Common myeloid progenitor, CD34-positive (primary cell): ENCODE data around the gene MRPS9.

Source experiments
- CTCF ChIA-PET: fragments of 350-600 bp; sonication (Branson Sonifier 250); formaldehyde crosslinking; loops from one replicate; lab custom pipeline; 2021; ENCODE audit warnings: antibody characterized with exemption; lab: Charles Lee
- POLR2A ChIA-PET: fragments of 350-600 bp; sonication (Branson Sonifier 250); formaldehyde crosslinking; loops from one replicate; lab custom pipeline; 2021; ENCODE audit warnings: antibody characterized with exemption; lab: Charles Lee
- DNase-seq, 3 donors: peaks; one replicate each; pipeline versions ENCODE4 v3.0.0 to v3.0.0-alpha.2; 2013
- H3K27ac ChIP-seq, 2 experiments: 1 replicate in 1 of 2; 2 replicates in 1 of 2; pipeline ENCODE4 v1.7.0; 2013; ENCODE audit warnings: inconsistent platforms in 2 of 2, low read length in 2 of 2, mild to moderate bottlenecking in 2 of 2, low read depth in 1 of 2, moderate library complexity in 1 of 2; ENCODE audit not compliant: severe bottlenecking in 2 of 2, insufficient read depth in 1 of 2, poor library complexity in 1 of 2
- H3K27me3 ChIP-seq, 5 experiments: replicated peaks in 2 of 5; 1 replicate in 3 of 5; 2 replicates in 2 of 5; pipeline versions ENCODE4 v1.6.1 to v1.7.0; 2013; ENCODE audit warnings: low read length in 4 of 5, mild to moderate bottlenecking in 2 of 5, moderate library complexity in 2 of 5, inconsistent platforms in 1 of 5; ENCODE audit not compliant: insufficient read depth in 5 of 5, control insufficient read depth in 4 of 5
- H3K36me3 ChIP-seq, 4 experiments: 1 replicate in 2 of 4; 2 replicates in 2 of 4; pipeline versions ENCODE4 v1.6.1 to v1.7.0; 2013; ENCODE audit warnings: low read length in 3 of 4, control low read depth in 1 of 4, mild to moderate bottlenecking in 1 of 4; ENCODE audit not compliant: control insufficient read depth in 4 of 4, insufficient read depth in 4 of 4
- H3K4me1 ChIP-seq, 4 experiments: 1 replicate in 3 of 4; 2 replicates in 1 of 4; pipeline versions ENCODE4 v1.6.1 to v1.7.1; 2013; ENCODE audit warnings: low read length in 3 of 4, mild to moderate bottlenecking in 3 of 4, control low read depth in 1 of 4, inconsistent platforms in 1 of 4, moderate library complexity in 1 of 4; ENCODE audit not compliant: control insufficient read depth in 4 of 4, insufficient read depth in 4 of 4; ENCODE audit errors: control extremely low read depth in 1 of 4
- H3K4me3 ChIP-seq, 7 experiments: 1 replicate in 4 of 7; 2 replicates in 3 of 7; pipeline versions ENCODE4 v1.5.1 to v1.7.0; 2013; ENCODE audit warnings: mild to moderate bottlenecking in 7 of 7, low read length in 6 of 7, moderate library complexity in 6 of 7, inconsistent platforms in 2 of 7, low read depth in 2 of 7, control low read depth in 1 of 7; ENCODE audit not compliant: insufficient read depth in 4 of 7, control insufficient read depth in 1 of 7; ENCODE audit errors: extremely low read depth in 1 of 7
- H3K9me3 ChIP-seq, 5 experiments: 1 replicate in 4 of 5; 2 replicates in 1 of 5; pipeline versions ENCODE4 v1.6.1 to v1.7.1; 2013; ENCODE audit warnings: low read length in 4 of 5, mild to moderate bottlenecking in 2 of 5, inconsistent platforms in 1 of 5, low read depth in 1 of 5, moderate library complexity in 1 of 5; ENCODE audit not compliant: control insufficient read depth in 4 of 5, insufficient read depth in 2 of 5; ENCODE audit errors: control extremely low read depth in 1 of 5
- WGBS: methylation state at CpG from one replicate; pipeline ENCODE4 v1.1.5; 2013; ENCODE audit not compliant: insufficient coverage; 5-methylcytosine and 5-hydroxymethylcytosine counted together

Gene MRPS9

DNA sequence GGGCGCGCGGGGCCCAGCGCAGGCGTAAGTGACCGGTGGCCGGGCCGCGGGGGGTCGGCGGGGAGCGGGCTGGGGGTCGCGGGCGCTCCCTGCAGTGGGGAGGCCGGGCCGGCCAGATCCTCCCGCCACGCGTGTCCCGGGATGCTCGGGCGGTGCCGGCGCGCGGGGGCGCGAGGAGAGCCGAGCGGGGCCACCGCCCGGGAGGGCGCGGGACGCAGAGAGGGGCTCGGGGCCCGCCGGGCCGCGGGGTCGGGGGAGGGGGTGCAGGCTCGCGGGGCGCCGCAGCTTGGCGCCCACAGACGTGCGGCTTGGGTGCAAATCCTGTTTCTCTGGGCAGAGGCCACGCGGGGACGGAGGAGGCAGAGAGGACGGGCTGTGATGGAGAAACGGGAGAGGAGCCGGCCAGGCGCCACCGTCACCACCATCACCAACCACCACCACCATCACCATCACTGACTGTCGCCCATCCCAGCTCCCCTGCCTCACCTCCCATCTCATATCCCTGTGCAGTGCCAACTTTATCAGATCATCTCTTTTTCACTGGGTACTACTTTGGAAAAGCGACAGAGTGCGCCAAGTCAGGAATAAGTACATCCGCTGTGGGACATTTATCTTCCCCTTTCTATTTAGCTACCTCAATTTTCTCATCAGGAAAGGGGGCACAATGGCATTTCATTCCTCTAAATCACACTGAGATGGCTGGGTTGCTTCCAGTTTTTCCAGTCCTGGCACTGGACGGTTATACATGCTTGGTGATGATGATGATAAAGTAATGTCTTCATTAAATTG is 106.5 kb downstream of the MRPS9 start:
- Histone ChIP-seq H3K27me3 (peaks cover 5 to 32% (median 20%) of the 10 kb centered on the region in 5 experiments), H3K4me3 (peak overlapping the region; percentile 2 to 72 (median 51)), H3K27ac (no peak overlapping the region), H3K36me3 (no peaks in the 10 kb centered on the region), H3K9me3 (no peaks in the 10 kb centered on the region), H3K4me1 (peaks cover 0 to 12% (median 5%) of the 10 kb centered on the region in 4 experiments)
- CTCF ChIA-PET = interaction anchor here (1.0 kb wide), 1 partner anchor 97 kb away, joined by 3 read pairs; the partner anchor contains the start of gene GPR45
- 7% methylated on average over 51 of the region's 62 CpGs for WGBS
- POLR2A ChIA-PET = interaction anchor here (0.7 kb wide), 1 partner anchor 663 kb away, joined by 3 read pairs; no protein-coding TSS in a partner anchor
- peak in 1 of 3 donors; percentile 10 for DNase-seq

DNA sequence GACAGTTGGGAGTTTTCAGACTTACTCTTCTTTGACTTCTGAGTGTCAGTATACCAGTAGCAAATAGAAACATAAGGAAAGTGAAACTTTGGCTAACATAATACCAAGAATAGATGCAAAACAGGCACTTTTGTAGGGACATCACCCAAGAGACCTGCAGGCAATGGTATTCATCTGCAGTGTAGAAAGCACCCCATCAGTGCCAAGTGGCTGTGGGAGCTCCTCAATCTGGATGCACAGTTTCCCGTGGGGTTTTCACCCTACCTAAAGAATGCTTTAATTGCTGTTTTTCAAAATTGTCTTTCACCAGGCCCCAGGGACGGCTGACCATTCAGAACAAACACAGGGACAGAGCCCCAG is 107.1 kb downstream of the MRPS9 start:
- ChIA-PET POLR2A (interaction anchor here (0.7 kb wide), 1 partner anchor 663 kb away, joined by 3 read pairs; no protein-coding TSS in a partner anchor), CTCF (interaction anchor here (0.6 to 1.0 kb wide), 2 partner anchors 39 to 97 kb away, joined by 3 read pairs; partner anchors contain the start of gene GPR45)
- Histone ChIP-seq H3K36me3 (no peaks in the 10 kb centered on the region), H3K27me3 (peaks cover 5 to 32% (median 20%) of the 10 kb centered on the region in 5 experiments), H3K9me3 (no peaks in the 10 kb centered on the region), H3K4me1 (peaks cover 0 to 12% (median 5%) of the 10 kb centered on the region in 4 experiments), H3K4me3 (peak overlapping the region in 3 of 7 experiments; percentile 2 to 48 (median 5)), H3K27ac (no peak overlapping the region)
- 75% methylated on average over 2 of the region's 2 CpGs for WGBS
- DNase-seq = no peak

DNA sequence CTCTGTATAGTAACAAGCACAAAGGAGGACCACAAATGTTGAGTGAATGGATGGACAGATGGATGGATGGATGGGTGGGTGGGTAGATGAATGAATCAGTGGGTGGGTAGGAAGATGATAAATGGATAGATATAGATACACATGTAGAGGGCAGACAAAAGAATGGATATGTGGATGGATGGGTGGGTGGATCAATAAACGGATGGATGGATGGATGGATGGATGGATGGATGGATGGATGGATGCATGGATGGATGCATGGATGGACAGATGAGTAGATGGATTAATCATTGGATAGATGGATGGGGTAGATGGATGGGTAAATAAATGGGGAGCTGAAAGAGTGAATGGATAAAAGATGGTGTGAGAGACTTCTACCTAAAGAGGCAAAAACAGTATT is 111.4 kb downstream of the MRPS9 start:
- Histone ChIP-seq H3K4me1 (peaks cover 0 to 5% (median 0%) of the 10 kb centered on the region in 4 experiments), H3K9me3 (no peaks in the 10 kb centered on the region), H3K27me3 (peaks cover 5 to 21% (median 9%) of the 10 kb centered on the region in 5 experiments), H3K36me3 (no peaks in the 10 kb centered on the region), H3K27ac (no peak overlapping the region), H3K4me3 (no peak overlapping the region)
- ChIA-PET CTCF (interaction anchor here (1.6 kb wide), 1 partner anchor 33 kb away, joined by 4 read pairs; no protein-coding TSS in a partner anchor), POLR2A (no interaction called here)
- 82% methylated on average over 1 of the region's 1 CpG for WGBS
- no peak for DNase-seq
